HUES48 (cell line): ENCODE data around the gene POLRMT.

Experiments used
- H3K27ac ChIP-seq: one replicate; pipeline ENCODE4 v1.7.0; 2013; ENCODE audit warnings: low read depth, low read length, inconsistent platforms
- H3K27me3 ChIP-seq: 2 replicates; pipeline ENCODE4 v1.6.1; 2013; ENCODE audit warnings: mild to moderate bottlenecking, low read length; ENCODE audit not compliant: control insufficient read depth, insufficient read depth
- H3K36me3 ChIP-seq: 2 replicates; pipeline ENCODE4 v1.6.1; 2013; ENCODE audit warnings: low read length; ENCODE audit not compliant: control insufficient read depth, insufficient read depth
- H3K4me1 ChIP-seq: 2 replicates; pipeline ENCODE4 v1.6.1; 2013; ENCODE audit warnings: mild to moderate bottlenecking, low read length; ENCODE audit not compliant: control insufficient read depth, insufficient read depth
- H3K4me3 ChIP-seq: 2 replicates; pipeline ENCODE4 v1.5.1; 2013; ENCODE audit warnings: mild to moderate bottlenecking, low read depth, low read length
- H3K9ac ChIP-seq: 2 replicates; pipeline ENCODE4 v1.6.1; 2013; ENCODE audit warnings: mild to moderate bottlenecking, low read depth, low read length, moderate library complexity
- H3K9me3 ChIP-seq: 2 replicates; pipeline ENCODE4 v1.6.1; 2013; ENCODE audit warnings: low read length; ENCODE audit not compliant: control insufficient read depth, insufficient read depth

The POLRMT gene

GRCh38 chr19:570937-571565 lies 62.3 kb downstream of the POLRMT start:
- H3K27me3 ChIP-seq, result 0 out of 2 replicates have a peak, but pooled peaks cover 6% of the 10 kb centered on the region
- H3K9ac ChIP-seq, result peak overlapping the region; percentile 59; the same call in 1 of the 2 replicates
- peak overlapping the region; percentile 87 for H3K27ac ChIP-seq
- no peaks in the 10 kb centered on the region for H3K9me3 ChIP-seq
- peaks cover 8% of the 10 kb centered on the region for H3K4me1 ChIP-seq
- 0 out of 2 replicates have a peak, but pooled peaks cover 7% of the 10 kb centered on the region for H3K36me3 ChIP-seq
- peak overlapping the region; percentile 60 for H3K4me3 ChIP-seq

DNA sequence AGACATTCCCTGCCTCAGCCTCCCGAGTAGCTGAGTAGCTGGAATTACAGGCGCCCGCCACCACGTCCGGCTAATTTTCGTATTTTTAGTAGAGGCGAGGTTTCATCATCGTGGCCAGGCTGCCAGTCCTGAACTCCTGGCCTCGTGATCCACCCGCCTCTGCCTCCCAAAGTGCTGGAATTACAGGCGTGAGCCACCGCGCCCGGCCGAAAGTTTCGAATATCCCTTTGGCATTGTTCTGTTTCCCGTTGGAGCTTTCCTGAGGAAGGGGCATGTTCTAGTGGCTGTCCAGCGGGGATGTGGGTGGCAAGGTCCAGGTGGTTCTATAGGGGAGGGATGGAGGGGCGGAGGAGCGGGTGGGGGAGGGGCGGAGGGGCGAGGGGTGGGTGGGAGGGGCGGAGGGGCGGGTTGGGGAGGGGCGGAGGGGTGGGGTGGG lies 63.1 kb downstream of the POLRMT start:
- peaks cover 8% of the 10 kb centered on the region for H3K4me1 ChIP-seq
- 0 out of 2 replicates have a peak, but pooled peaks cover 5% of the 10 kb centered on the region for H3K36me3 ChIP-seq
- H3K9me3 ChIP-seq, result no peaks in the 10 kb centered on the region
- H3K27me3 ChIP-seq, result 0 out of 2 replicates have a peak, but pooled peaks cover 6% of the 10 kb centered on the region
- H3K27ac ChIP-seq, result no peak overlapping the region
- H3K4me3 ChIP-seq, result no peak overlapping the region
- H3K9ac ChIP-seq, result no peak overlapping the region

DNA sequence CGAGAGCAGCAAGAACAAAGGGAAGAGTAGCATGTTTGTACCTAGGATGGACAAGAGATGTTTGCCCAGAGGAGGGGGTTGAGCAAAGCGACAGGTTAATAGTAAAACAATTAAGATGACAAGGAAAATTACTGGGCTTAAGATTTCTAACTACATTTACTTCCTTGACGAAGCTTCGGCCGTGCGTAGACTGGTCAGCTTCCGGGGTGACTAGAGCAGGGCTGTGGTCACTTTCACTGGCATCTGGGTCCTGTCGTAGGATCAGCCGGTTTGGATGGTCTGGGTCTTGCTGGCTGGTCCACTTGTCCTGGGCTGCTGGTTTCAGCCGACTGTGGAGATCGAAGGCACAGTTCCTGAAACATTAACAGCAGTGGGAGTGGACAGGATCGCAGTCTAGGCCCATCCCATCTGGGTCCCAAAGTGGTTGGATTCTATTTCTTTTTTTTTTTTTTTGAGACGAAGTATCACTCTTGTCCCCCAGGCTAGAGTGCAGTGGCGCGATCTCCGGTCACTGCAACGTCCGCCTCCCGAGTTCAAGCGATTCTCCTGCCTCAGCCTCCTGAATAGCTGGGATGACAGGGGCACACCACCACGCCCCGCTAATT lies 65.9 kb downstream of the POLRMT start:
- Histone ChIP-seq H3K4me3 (no peak overlapping the region), H3K9ac (no peak overlapping the region), H3K27me3 (0 out of 2 replicates have a peak, but pooled peaks cover 6% of the 10 kb centered on the region), H3K36me3 (no peaks in the 10 kb centered on the region), H3K4me1 (no peaks in the 10 kb centered on the region), H3K9me3 (no peaks in the 10 kb centered on the region), H3K27ac (no peak overlapping the region)
